Ascending aorta (tissue), 2 donors: ENCODE data around the gene SETD6. TPM values are rescaled to one million over a fixed set of nuclear protein-coding genes. Genes with fewer than 3 reads are reported as not detected.

Source experiments
- DNase-seq, 2 donors: peaks; one replicate each; pipeline ENCODE4 v3.0.0-alpha.2; 2019; ENCODE audit warnings: low spot score in 2 of 2
- H3K27ac ChIP-seq, 2 donors: fragments of 200-600 bp; sonication (generic); one replicate each; pipeline ENCODE4 v1.5.1; 2016 to 2017; ENCODE audit warnings: mild to moderate bottlenecking in 1 of 2
- H3K27me3 ChIP-seq: fragments of 200-600 bp; sonication (generic); one replicate; pipeline ENCODE4 v1.5.1; 2017
- H3K36me3 ChIP-seq, 2 donors: fragments of 200-600 bp; sonication (generic); one replicate each; pipeline ENCODE4 v1.5.1; 2016
- H3K4me1 ChIP-seq, 2 donors: fragments of 200-600 bp; sonication (generic); one replicate each; pipeline ENCODE4 v1.5.1; 2016 to 2017; ENCODE audit warnings: mild to moderate bottlenecking in 1 of 2
- H3K4me3 ChIP-seq, 2 donors: fragments of 200-600 bp; sonication (generic); one replicate each; pipeline ENCODE4 v1.5.1; 2016 to 2017; ENCODE audit warnings: mild to moderate bottlenecking in 1 of 2
- H3K9me3 ChIP-seq, 2 donors: fragments of 200-600 bp; sonication (generic); one replicate each; pipeline ENCODE4 v1.5.1; 2016
- intact Hi-C: fragments of 100-400 bp; cut with DNase I; formaldehyde crosslinking; loops from one replicate; pipeline ENCODE4 v1.15.1; 2023
- total RNA-seq: library from RNA; depleted of rRNA; stranded (reverse); fragments of >200 nt; gene quantifications from one replicate; pipeline ENCODE4 v1.1.0, GENCODE V29; 2016
- TF ChIP-seq, protein P1 (sequence below), 3 experiments: fragments of 200-600 bp in 2 of 3; fragments of 450-650 bp in 1 of 3; sonication (generic) in 2 of 3; IDR thresholded peaks; one replicate each; pipeline ENCODE4 v1.5.1; 2016 to 2019; ENCODE audit warnings: antibody characterized with exemption in 3 of 3, mild to moderate bottlenecking in 1 of 3, moderate library complexity in 1 of 3

SETD6 gene
- total RNA-seq, 1 donor from 2014 or later = 24.4 TPM

DNA sequence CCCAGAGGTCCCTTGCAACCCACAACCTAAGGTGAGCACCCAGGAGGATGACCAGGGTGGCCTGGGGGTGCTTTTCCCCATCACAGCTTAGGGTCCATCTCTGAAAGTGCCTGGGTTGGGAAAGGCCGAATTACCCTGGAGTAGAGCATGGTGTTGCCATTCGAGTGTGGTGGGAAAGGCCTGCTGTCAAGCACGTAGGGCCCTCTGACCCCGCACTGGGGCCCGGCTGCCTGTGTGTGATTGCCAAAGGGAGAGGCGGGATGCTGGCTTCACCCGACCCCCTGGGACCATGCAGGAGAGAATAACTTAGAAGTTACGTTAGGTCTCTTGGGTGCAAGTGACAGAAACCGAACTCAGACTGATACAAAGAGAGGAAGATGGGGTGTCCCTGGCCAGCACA lies 43.1 kb upstream of the SETD6 start:
- Histone ChIP-seq H3K27ac (no peak overlapping the region), H3K27me3 (no peaks in the 10 kb centered on the region), H3K36me3 (no peaks in the 10 kb centered on the region), H3K4me1 (no peaks in the 10 kb centered on the region), H3K9me3 (no peaks in the 10 kb centered on the region), H3K4me3 (no peak overlapping the region)
- TF ChIP-seq, protein P1, sequence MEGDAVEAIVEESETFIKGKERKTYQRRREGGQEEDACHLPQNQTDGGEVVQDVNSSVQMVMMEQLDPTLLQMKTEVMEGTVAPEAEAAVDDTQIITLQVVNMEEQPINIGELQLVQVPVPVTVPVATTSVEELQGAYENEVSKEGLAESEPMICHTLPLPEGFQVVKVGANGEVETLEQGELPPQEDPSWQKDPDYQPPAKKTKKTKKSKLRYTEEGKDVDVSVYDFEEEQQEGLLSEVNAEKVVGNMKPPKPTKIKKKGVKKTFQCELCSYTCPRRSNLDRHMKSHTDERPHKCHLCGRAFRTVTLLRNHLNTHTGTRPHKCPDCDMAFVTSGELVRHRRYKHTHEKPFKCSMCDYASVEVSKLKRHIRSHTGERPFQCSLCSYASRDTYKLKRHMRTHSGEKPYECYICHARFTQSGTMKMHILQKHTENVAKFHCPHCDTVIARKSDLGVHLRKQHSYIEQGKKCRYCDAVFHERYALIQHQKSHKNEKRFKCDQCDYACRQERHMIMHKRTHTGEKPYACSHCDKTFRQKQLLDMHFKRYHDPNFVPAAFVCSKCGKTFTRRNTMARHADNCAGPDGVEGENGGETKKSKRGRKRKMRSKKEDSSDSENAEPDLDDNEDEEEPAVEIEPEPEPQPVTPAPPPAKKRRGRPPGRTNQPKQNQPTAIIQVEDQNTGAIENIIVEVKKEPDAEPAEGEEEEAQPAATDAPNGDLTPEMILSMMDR (IDR thresholded peaks at IDR 0.05) = no peak
- no peak for DNase-seq
- intact Hi-C loops = no loop called here

DNA sequence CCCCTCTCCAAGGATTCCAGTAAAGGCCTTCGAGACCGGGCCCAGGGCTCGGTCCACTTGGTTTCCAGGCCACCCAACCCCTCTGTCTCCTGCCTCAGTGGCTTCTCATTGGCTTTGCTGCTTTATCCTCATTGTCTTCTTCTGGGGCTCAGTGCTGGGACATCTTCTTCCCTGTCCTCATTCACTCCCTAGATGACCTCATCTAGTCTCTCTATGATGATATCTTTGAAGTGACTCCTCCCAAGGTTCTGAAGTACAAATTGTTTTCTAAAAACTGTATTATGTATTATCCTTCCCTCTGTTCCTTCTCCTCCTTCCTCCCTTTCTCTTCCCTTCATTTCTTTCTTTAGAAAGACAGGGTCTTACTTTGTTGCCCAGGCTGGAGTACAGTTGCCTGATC lies 42.5 kb upstream of the SETD6 start:
- Histone ChIP-seq H3K4me3 (no peak overlapping the region), H3K36me3 (no peaks in the 10 kb centered on the region), H3K9me3 (no peaks in the 10 kb centered on the region), H3K4me1 (no peaks in the 10 kb centered on the region), H3K27ac (no peak overlapping the region), H3K27me3 (no peaks in the 10 kb centered on the region)
- no peak for DNase-seq
- intact Hi-C loops = no loop called here
- TF ChIP-seq, protein P1 (IDR thresholded peaks at IDR 0.05) = no peak

DNA sequence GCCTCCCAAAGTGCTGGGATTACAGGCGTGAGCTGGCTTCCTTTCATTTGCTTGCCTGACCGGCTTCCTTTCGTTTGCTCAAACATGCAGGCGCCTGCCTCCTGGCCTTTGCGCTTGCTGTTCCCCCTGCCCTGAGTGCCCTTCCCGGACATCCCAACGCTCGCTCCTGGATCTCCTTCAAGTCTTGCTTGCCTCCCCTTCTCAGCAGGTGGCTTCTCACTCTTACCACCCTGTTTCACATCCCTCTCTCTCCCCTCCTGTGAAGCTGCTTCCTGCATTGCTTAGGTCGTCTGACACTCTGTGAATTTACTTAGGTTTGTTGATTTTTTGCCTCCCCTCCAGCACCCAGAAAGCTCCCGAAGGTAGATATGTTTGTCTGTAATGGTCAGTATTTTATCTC lies 41.0 kb upstream of the SETD6 start:
- no peaks in the 10 kb centered on the region for H3K27me3 ChIP-seq
- TF ChIP-seq, protein P1 (IDR thresholded peaks at IDR 0.05) = no peak
- H3K4me1 ChIP-seq = no peaks in the 10 kb centered on the region
- intact Hi-C loops = no loop called here
- H3K36me3 ChIP-seq = no peaks in the 10 kb centered on the region
- DNase-seq = no peak
- no peak overlapping the region for H3K27ac ChIP-seq
- no peaks in the 10 kb centered on the region for H3K9me3 ChIP-seq
- H3K4me3 ChIP-seq = no peak overlapping the region

DNA sequence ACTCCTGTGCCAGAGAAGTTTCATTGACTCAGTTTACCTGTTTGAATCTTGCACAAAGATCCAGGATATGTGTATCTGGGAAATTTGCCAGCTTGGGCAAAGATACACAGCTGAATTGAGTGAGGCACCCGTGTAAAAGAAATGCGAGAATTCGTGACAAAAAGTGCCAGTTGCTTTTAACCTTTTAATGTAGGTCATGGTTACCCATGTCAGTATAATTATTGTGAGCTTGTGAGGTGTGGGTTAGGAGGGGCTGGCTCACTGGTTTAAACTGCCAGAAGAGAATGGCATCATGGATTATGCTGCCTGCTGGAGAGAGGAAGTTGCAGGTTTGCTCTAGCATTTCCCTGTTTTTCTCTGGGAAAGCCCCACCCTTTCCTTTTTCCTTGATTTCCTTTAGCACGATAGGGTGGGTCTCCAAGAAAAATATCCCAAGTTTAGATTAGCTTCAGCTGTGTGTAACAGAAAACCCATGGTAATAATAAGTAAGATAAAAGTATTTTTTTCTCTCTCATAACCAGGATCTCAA lies 40.2 kb upstream of the SETD6 start:
- no peaks in the 10 kb centered on the region for H3K4me1 ChIP-seq
- intact Hi-C loops = no loop called here
- H3K9me3 ChIP-seq = no peaks in the 10 kb centered on the region
- no peaks in the 10 kb centered on the region for H3K27me3 ChIP-seq
- DNase-seq = no peak
- H3K4me3 ChIP-seq = no peak overlapping the region
- H3K36me3 ChIP-seq = no peaks in the 10 kb centered on the region
- TF ChIP-seq, protein P1 (IDR thresholded peaks at IDR 0.05) = no peak
- H3K27ac ChIP-seq = no peak overlapping the region

DNA sequence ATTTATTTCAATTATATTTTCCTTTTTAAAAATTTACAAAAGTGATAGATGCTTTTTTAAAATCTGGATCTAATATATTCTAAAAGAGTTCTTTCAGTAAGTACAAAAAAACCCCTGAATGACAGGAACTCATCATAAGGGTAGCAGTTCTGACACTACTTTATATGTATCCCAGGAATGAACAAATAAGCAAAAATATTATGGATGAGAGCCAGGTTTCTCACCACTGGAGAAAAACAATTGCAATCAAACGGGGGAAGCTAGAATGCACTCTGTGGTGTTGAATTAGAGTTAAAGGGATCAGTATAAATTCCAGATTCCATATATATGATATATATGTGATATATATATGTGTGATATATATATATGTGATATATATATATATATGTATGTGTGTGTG lies 38.5 kb upstream of the SETD6 start:
- no peaks in the 10 kb centered on the region for H3K4me1 ChIP-seq
- intact Hi-C loops = no loop called here
- no peak overlapping the region for H3K27ac ChIP-seq
- DNase-seq = no peak
- no peak overlapping the region for H3K4me3 ChIP-seq
- H3K27me3 ChIP-seq = no peaks in the 10 kb centered on the region
- no peaks in the 10 kb centered on the region for H3K9me3 ChIP-seq
- TF ChIP-seq, protein P1 (IDR thresholded peaks at IDR 0.05) = no peak
- H3K36me3 ChIP-seq = no peaks in the 10 kb centered on the region

DNA sequence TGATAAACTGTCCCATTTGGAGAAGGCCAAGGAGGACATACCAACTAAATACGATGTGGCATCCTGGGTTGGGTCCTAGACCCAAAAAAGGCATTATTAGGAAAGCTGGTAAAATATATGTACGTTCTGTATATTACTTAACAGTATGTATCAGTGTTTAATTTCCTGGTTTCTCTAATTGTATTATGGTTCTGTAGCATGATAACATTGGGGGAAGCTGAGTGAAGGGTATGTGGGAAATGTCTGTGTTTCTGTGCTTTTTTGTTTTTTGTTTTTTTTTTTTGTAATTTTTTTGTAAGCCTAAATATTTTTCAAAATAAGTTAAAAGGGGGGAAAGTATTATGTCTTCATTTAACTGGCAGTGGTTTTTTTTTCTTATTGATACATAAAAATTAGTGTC lies 36.9 kb upstream of the SETD6 start:
- Histone ChIP-seq H3K9me3 (no peaks in the 10 kb centered on the region), H3K27ac (no peak overlapping the region), H3K4me1 (no peaks in the 10 kb centered on the region), H3K4me3 (no peak overlapping the region), H3K27me3 (no peaks in the 10 kb centered on the region), H3K36me3 (no peaks in the 10 kb centered on the region)
- DNase-seq = no peak
- TF ChIP-seq, protein P1 (IDR thresholded peaks at IDR 0.05) = no peak
- intact Hi-C loops = no loop called here
